HepG2 (cell line): ENCODE data around the gene NAA25. TPM values are rescaled to one million over a fixed set of nuclear protein-coding genes. Genes with fewer than 3 reads are reported as not detected.

Experiments
- ATF1 ChIP-seq: IDR thresholded peaks from 2 replicates; pipeline ENCODE4 v1.6.1; 2016; ENCODE audit warnings: mild to moderate bottlenecking, control low read depth
- FOSL1 ChIP-seq: sonication (generic); formaldehyde crosslinking; IDR thresholded peaks from 2 replicates; pipeline ENCODE4 v1.9.0; 2021; ENCODE audit warnings: missing genetic modification reagents, borderline replicate concordance
- KDM5B ChIP-seq: sonication (generic); formaldehyde crosslinking; IDR thresholded peaks from 2 replicates; pipeline ENCODE4 v1.4.0; 2020; ENCODE audit warnings: missing genetic modification reagents, mild to moderate bottlenecking, borderline replicate concordance
- MEIS1 ChIP-seq: sonication (generic); formaldehyde crosslinking; IDR thresholded peaks from 2 replicates; pipeline ENCODE4 v1.9.0; 2021; ENCODE audit warnings: mild to moderate bottlenecking, missing genetic modification reagents, moderate library complexity, borderline replicate concordance
- NFE2L2 ChIP-seq: fragments of 150-350 bp; IDR thresholded peaks from 2 replicates; pipeline ENCODE4 v1.6.1; 2014; ENCODE audit warnings: low read length
- NFIB ChIP-seq: sonication (generic); formaldehyde crosslinking; IDR thresholded peaks from 2 replicates; pipeline ENCODE4 v1.9.0; 2021; ENCODE audit warnings: missing genetic modification reagents, mild to moderate bottlenecking, borderline replicate concordance
- NONO ChIP-seq, 2 experiments: fragments of 450-650 bp in 1 of 2; sonication (generic) in 1 of 2; formaldehyde crosslinking in 1 of 2; IDR thresholded peaks in 1 of 2; conservative IDR thresholded peaks in 1 of 2; 2 replicates each; pipeline versions ENCODE4 v1.6.1 to v1.8.0; 2017 to 2022; ENCODE audit warnings: mild to moderate bottlenecking in 1 of 2, missing genetic modification reagents in 1 of 2, moderate library complexity in 1 of 2
- NR1H2 ChIP-seq: sonication (generic); formaldehyde crosslinking; IDR thresholded peaks from 2 replicates; pipeline ENCODE4 v1.8.1; 2022; ENCODE audit warnings: low read depth, missing genetic modification reagents, borderline replicate concordance
- TBP ChIP-seq: sonication (generic); formaldehyde crosslinking; IDR thresholded peaks from 2 replicates; pipeline ENCODE4 v1.5.0; 2020; ENCODE audit warnings: missing genetic modification reagents
- ZNF496 ChIP-seq: sonication (generic); formaldehyde crosslinking; IDR thresholded peaks from 2 replicates; pipeline ENCODE4 v1.8.1; 2023; ENCODE audit warnings: mild to moderate bottlenecking, moderate library complexity, missing genetic modification reagents; ENCODE audit not compliant: insufficient replicate concordance
- ZNF547 ChIP-seq: sonication (generic); formaldehyde crosslinking; IDR thresholded peaks from 2 replicates; pipeline ENCODE4 v1.5.1; 2020; ENCODE audit warnings: mild to moderate bottlenecking, missing genetic modification reagents
- ZNF83 ChIP-seq: sonication (generic); formaldehyde crosslinking; IDR thresholded peaks from 2 replicates; pipeline ENCODE4 v1.4.0; 2020; ENCODE audit warnings: missing genetic modification reagents, mild to moderate bottlenecking, borderline replicate concordance
- polyA plus RNA-seq, 8 experiments: library from polyadenylated mRNA; depleted of rRNA in 3 of 8; stranded (reverse) in 7 of 8; unstranded in 1 of 8; fragments of >200 nt; fragmentation: Illumina TruSeq in 4 of 8; extraction: Trizol in 4 of 8; gene quantifications; 2 replicates each; pipeline versions ENCODE4 v1.2.1 to v1.2.3, GENCODE V29; 2011 to 2016; ENCODE audit warnings: low read depth in 4 of 8, missing spikeins in 1 of 8, mixed read lengths in 1 of 8; ENCODE audit not compliant: insufficient read depth in 1 of 8
- total RNA-seq, 5 experiments: library from RNA; depleted of rRNA; stranded (reverse); fragments of >200 nt; fragmentation: Illumina TruSeq; extraction: Trizol; gene quantifications; 2 replicates each; pipeline ENCODE4 v1.2.3, GENCODE V29; 2016; ENCODE audit warnings: low read depth in 1 of 5
- TF ChIP-seq, protein P1 (sequence below): IDR thresholded peaks from 2 replicates; pipeline ENCODE4 v1.6.1; 2016
- TF ChIP-seq, protein P2 (sequence below): sonication (generic); formaldehyde crosslinking; IDR thresholded peaks from 2 replicates; pipeline ENCODE4 v1.5.1; 2020; ENCODE audit warnings: mild to moderate bottlenecking, missing genetic modification reagents, borderline replicate concordance
- TF ChIP-seq, protein P3 (sequence below): sonication (generic); formaldehyde crosslinking; IDR thresholded peaks from 2 replicates; pipeline ENCODE4 v1.4.0; 2020; ENCODE audit warnings: missing genetic modification reagents; ENCODE audit errors: not compliant biosample characterization
- TF ChIP-seq, protein P4 (sequence below): IDR thresholded peaks from 2 replicates; pipeline ENCODE4 v1.6.1; 2012; ENCODE audit warnings: low read length, improper control_type of control experiment

Gene NAA25
- total and polyA plus RNA-seq, 2 of the 13 experiments (the other 11 are each of a cell fraction or from before 2014, with no cell fraction given), result 11.4 to 32.0 TPM

DNA sequence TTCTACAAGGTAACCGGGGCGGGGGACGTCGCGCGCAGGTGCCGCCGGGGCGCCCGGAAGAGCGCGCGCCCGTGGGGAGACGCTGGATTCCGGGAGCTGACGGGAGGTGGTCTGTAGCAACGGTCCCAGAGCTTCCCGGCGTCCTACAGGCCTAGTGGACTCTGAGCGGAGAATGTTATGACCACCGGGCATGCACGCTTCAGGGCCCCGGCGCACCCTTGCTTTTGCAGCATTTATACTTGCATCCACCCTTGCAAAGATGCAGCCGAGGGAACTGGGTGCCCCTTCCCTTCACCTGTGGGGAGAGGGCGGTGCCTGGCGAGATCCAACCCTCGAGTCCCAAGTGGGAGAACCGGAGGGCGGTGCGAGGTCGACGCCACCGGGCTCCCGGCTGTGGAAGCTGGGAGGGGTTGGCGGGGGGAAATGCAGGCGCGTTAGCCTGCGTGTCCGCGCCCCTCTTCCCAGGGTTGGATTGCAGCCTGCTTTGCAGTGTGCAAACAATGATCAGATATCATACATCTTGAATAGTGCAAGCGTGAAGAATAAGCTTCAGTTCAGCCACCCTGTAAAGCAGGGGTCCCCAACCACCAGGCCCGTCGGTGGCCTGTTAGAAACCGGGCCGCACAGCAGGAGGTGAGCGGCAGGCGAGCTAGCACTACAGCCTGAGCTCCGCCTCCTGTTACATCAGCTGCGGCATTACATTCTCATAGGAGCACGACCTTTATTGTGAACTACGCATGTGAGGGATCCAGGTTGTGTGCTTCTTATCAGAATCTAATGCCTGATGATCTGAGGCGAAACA is 94.8 kb downstream of the NAA25 start (continued):
- TF ChIP-seq, protein P1, sequence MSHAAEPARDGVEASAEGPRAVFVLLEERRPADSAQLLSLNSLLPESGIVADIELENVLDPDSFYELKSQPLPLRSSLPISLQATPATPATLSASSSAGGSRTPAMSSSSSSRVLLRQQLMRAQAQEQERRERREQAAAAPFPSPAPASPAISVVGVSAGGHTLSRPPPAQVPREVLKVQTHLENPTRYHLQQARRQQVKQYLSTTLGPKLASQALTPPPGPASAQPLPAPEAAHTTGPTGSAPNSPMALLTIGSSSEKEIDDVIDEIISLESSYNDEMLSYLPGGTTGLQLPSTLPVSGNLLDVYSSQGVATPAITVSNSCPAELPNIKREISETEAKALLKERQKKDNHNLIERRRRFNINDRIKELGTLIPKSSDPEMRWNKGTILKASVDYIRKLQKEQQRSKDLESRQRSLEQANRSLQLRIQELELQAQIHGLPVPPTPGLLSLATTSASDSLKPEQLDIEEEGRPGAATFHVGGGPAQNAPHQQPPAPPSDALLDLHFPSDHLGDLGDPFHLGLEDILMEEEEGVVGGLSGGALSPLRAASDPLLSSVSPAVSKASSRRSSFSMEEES (CRISPR knock-in tag), result peak; percentile 62; the same call in 1 of the 2 replicates
- TF ChIP-seq FOSL1 (CRISPR knock-in tag) (no peak), TBP (CRISPR knock-in tag) (no peak), MEIS1 (CRISPR knock-in tag) (peak; percentile 46; the same call in 1 of the 2 replicates), ATF1 (CRISPR knock-in tag) (no peak; the same call in 1 of the 2 replicates), NFIB (CRISPR knock-in tag) (no peak), NFE2L2 (no peak), ZNF547 (CRISPR knock-in tag) (no peak), NR1H2 (peak; percentile 50), ZNF83 (CRISPR knock-in tag) (no peak), ZNF496 (CRISPR knock-in tag) (no peak), KDM5B (CRISPR knock-in tag) (peak; percentile 38), NONO (IDR thresholded peaks at IDR 0.05) (no peak), NONO (CRISPR knock-in tag; conservative IDR thresholded peaks at IDR 0.05) (no peak; the same call in none of the 2 replicates)
- TF ChIP-seq, protein P2, sequence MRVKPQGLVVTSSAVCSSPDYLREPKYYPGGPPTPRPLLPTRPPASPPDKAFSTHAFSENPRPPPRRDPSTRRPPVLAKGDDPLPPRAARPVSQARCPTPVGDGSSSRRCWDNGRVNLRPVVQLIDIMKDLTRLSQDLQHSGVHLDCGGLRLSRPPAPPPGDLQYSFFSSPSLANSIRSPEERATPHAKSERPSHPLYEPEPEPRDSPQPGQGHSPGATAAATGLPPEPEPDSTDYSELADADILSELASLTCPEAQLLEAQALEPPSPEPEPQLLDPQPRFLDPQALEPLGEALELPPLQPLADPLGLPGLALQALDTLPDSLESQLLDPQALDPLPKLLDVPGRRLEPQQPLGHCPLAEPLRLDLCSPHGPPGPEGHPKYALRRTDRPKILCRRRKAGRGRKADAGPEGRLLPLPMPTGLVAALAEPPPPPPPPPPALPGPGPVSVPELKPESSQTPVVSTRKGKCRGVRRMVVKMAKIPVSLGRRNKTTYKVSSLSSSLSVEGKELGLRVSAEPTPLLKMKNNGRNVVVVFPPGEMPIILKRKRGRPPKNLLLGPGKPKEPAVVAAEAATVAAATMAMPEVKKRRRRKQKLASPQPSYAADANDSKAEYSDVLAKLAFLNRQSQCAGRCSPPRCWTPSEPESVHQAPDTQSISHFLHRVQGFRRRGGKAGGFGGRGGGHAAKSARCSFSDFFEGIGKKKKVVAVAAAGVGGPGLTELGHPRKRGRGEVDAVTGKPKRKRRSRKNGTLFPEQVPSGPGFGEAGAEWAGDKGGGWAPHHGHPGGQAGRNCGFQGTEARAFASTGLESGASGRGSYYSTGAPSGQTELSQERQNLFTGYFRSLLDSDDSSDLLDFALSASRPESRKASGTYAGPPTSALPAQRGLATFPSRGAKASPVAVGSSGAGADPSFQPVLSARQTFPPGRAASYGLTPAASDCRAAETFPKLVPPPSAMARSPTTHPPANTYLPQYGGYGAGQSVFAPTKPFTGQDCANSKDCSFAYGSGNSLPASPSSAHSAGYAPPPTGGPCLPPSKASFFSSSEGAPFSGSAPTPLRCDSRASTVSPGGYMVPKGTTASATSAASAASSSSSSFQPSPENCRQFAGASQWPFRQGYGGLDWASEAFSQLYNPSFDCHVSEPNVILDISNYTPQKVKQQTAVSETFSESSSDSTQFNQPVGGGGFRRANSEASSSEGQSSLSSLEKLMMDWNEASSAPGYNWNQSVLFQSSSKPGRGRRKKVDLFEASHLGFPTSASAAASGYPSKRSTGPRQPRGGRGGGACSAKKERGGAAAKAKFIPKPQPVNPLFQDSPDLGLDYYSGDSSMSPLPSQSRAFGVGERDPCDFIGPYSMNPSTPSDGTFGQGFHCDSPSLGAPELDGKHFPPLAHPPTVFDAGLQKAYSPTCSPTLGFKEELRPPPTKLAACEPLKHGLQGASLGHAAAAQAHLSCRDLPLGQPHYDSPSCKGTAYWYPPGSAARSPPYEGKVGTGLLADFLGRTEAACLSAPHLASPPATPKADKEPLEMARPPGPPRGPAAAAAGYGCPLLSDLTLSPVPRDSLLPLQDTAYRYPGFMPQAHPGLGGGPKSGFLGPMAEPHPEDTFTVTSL (CRISPR knock-in tag), result no peak; the same call in 1 of the 2 replicates
- TF ChIP-seq, protein P3, sequence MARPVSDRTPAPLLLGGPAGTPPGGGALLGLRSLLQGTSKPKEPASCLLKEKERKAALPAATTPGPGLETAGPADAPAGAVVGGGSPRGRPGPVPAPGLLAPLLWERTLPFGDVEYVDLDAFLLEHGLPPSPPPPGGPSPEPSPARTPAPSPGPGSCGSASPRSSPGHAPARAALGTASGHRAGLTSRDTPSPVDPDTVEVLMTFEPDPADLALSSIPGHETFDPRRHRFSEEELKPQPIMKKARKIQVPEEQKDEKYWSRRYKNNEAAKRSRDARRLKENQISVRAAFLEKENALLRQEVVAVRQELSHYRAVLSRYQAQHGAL (CRISPR knock-in tag), result no peak
- TF ChIP-seq, protein P4, sequence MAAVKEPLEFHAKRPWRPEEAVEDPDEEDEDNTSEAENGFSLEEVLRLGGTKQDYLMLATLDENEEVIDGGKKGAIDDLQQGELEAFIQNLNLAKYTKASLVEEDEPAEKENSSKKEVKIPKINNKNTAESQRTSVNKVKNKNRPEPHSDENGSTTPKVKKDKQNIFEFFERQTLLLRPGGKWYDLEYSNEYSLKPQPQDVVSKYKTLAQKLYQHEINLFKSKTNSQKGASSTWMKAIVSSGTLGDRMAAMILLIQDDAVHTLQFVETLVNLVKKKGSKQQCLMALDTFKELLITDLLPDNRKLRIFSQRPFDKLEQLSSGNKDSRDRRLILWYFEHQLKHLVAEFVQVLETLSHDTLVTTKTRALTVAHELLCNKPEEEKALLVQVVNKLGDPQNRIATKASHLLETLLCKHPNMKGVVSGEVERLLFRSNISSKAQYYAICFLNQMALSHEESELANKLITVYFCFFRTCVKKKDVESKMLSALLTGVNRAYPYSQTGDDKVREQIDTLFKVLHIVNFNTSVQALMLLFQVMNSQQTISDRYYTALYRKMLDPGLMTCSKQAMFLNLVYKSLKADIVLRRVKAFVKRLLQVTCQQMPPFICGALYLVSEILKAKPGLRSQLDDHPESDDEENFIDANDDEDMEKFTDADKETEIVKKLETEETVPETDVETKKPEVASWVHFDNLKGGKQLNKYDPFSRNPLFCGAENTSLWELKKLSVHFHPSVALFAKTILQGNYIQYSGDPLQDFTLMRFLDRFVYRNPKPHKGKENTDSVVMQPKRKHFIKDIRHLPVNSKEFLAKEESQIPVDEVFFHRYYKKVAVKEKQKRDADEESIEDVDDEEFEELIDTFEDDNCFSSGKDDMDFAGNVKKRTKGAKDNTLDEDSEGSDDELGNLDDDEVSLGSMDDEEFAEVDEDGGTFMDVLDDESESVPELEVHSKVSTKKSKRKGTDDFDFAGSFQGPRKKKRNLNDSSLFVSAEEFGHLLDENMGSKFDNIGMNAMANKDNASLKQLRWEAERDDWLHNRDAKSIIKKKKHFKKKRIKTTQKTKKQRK, result no peak
